ENCODE results near the gene NAA25.
A peak's percentile ranks its signal among the peaks of the same experiment; 100 is the strongest.
"Not testable (repeated sequence)": the region's sequence is repeated elsewhere in the genome, so short reads cannot be mapped to it uniquely, and the experiment has no call there.

Gene NAA25

DNA sequence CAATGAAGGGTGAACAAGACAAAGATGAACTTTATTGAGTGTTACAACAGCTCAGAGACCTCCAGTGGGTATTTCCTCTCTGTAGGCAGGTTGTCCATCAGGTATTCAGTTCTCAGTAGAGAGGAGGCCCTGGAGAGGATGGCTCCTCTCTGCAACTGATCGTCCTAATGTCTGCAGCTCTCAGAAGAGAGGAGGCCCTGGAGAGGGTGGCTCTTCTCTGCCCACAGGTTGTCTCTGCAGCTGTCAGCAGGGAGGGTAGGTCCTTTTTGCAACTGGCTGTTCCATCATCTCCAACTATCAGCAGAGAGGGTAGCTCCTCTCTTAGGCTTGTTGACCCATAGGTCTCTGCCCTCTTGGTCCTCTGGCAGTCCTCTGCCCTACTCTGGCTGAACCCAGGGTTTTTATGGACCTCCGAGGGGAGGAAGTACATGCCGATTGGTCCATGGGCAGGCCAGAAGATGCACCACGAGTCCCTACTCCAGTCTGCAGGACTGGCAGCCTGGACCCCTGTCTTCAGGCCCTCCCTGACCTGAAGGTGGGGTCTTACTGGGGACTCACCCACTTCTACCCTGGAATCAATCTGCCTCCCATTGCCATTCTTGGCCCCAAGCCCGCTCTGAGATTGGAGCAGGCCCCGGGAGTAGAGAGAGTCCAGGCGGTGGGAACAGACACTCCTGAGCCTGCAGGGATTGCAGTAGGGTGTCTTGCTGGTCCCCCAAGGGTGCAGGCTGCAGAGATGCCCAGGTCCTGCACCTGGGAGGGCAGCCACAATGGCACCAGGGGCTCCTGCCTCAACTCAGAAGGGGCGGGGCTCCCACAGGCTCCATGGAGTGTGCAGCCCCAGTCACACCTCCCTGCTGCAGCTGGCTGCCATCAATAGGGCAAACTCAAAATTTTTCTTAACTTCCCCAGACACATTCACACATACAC lies 97.9 kb downstream of the NAA25 start:
- DNase-seq (ENCODE audit: low read depth) = no peak
- TF ChIP-seq MAX (IDR thresholded peaks at IDR 0.05; ENCODE audit: low read depth, low read length) = no peak
- no peak for TF ChIP-seq CTCF (IDR thresholded peaks at IDR 0.05; ENCODE audit: low read depth, low read length)
- TF ChIP-seq POLR2A (IDR thresholded peaks at IDR 0.05; ENCODE audit: extremely low read depth, insufficient read length) = no peak
- TF ChIP-seq MYC (IDR thresholded peaks at IDR 0.05; ENCODE audit: low read depth, low read length) = no peak
- peak overlapping the region; percentile 81 for H3K4me3 ChIP-seq (ENCODE audit: low read depth, low read length)

- not testable (repeated sequence) for DNase-seq (ENCODE audit: low read depth); H3K4me3 ChIP-seq (ENCODE audit: low read depth, low read length)
These were observed 99.0 kb downstream of the NAA25 start for GRCh38 chr12:112009596-112009995.

DNA sequence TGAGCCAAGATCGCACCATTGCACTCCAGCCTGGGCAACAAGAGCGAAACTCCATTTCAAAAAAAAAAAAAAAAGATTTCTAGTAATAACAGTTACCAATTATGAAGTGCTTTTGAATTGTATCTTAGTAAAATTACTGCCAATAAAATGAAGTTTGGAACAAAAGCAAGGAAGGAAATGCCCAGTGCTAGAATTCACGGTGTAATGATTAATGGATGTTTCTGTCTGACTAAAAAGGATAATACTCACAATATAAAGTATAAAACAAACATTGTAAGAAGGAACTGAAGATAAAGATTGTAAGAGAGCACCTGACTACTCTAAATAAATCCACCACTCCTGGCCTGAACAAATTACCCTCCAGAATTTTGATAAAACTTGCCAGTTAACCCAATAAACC lies 99.7 kb downstream of the NAA25 start:
- H3K4me3 ChIP-seq (ENCODE audit: low read depth, low read length) = no peak overlapping the region
- DNase-seq (ENCODE audit: low read depth) = no peak
- TF ChIP-seq POLR2A (IDR thresholded peaks at IDR 0.05; ENCODE audit: extremely low read depth, insufficient read length) = no peak
- no peak for TF ChIP-seq CTCF (IDR thresholded peaks at IDR 0.05; ENCODE audit: low read depth, low read length)
- TF ChIP-seq MAX (IDR thresholded peaks at IDR 0.05; ENCODE audit: low read depth, low read length) = no peak
- TF ChIP-seq MYC (IDR thresholded peaks at IDR 0.05; ENCODE audit: low read depth, low read length) = no peak

DNA sequence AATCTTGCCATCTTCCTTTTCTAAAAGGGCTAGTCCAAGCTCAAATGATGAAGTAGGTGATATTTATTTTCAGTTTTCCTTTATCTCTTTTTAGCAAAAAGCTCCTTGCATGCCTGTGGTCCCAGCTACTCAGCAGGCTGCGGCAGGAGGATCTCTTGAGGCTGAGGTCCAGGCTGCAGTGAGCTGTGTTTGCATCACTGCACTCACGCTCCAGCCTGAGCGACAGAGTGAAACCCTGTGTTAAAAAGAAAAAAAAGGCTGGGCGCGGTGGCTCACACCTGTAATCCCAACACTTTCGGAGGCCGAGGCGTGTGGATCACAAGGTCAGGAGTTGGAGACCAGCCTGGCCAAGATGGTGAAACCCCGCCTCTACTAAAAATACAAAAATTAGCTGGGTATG lies 100.6 kb downstream of the NAA25 start:
- no peak for TF ChIP-seq CTCF (IDR thresholded peaks at IDR 0.05; ENCODE audit: low read depth, low read length)
- TF ChIP-seq POLR2A (IDR thresholded peaks at IDR 0.05; ENCODE audit: extremely low read depth, insufficient read length) = no peak
- no peak for TF ChIP-seq MYC (IDR thresholded peaks at IDR 0.05; ENCODE audit: low read depth, low read length)
- TF ChIP-seq MAX (IDR thresholded peaks at IDR 0.05; ENCODE audit: low read depth, low read length) = no peak
- DNase-seq (ENCODE audit: low read depth) = peak; percentile 49
- H3K4me3 ChIP-seq (ENCODE audit: low read depth, low read length) = no peak overlapping the region

DNA sequence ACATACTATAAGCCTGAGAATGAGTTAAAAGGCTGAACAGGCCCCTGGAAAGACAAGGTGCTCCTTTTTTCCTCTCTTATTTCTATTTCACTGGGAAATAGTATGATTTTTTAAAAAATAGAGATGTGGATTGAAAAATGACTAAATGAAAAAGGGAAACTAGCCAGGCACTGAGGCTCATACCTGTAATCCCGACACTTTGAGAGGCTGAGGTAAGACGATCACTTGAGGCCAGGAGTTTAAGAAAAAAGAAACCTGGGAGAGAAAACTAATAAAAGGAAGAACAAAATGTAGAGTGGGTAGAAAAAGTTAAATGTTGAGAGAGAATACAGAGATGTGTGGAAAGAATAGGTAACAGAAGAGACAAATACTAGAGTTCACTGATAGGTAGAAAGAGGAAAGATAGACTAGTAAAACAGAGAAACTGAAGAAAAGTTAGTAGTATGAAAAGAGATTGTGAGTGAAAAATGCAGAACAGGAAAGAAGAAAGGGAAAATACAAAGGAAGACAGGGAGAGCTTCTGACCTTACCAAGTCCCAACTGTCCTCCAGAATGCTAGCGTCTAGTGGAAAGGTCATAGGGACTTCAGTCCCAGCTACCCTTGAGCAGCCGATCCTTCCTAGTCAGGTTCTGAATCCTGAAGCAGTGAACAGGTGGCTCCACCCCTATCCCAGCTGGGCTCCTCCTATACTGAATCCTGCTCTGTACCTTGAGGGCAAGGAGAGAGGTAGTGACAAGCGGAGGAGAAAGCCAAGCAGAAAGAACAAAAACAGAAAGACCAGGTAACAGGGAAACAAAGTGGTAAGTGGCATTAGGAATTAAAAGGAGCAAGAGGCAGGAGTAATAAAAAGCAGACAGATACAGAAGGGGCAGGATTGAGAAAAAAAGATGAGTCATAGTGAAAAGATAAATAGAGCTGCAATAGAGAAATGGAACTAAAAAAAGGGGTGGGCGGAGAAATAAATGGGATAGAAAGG lies 102.9 kb downstream of the NAA25 start:
- TF ChIP-seq POLR2A (IDR thresholded peaks at IDR 0.05; ENCODE audit: extremely low read depth, insufficient read length) (no peak), MAX (IDR thresholded peaks at IDR 0.05; ENCODE audit: low read depth, low read length) (no peak), MYC (IDR thresholded peaks at IDR 0.05; ENCODE audit: low read depth, low read length) (no peak), CTCF (IDR thresholded peaks at IDR 0.05; ENCODE audit: low read depth, low read length) (no peak)
- DNase-seq (ENCODE audit: low read depth) = peak; percentile 46
- peak overlapping the region; percentile 21 for H3K4me3 ChIP-seq (ENCODE audit: low read depth, low read length)

- TF ChIP-seq CTCF (IDR thresholded peaks at IDR 0.05; ENCODE audit: low read depth, low read length) (no peak), MYC (IDR thresholded peaks at IDR 0.05; ENCODE audit: low read depth, low read length) (no peak), MAX (IDR thresholded peaks at IDR 0.05; ENCODE audit: low read depth, low read length) (no peak), POLR2A (IDR thresholded peaks at IDR 0.05; ENCODE audit: extremely low read depth, insufficient read length) (no peak)
- H3K4me3 ChIP-seq (ENCODE audit: low read depth, low read length) = no peak overlapping the region
- no peak for DNase-seq (ENCODE audit: low read depth)
These were observed 104.5 kb downstream of the NAA25 start for GRCh38 chr12:112004041-112004440.
